ACHN (cell line): ENCODE measurements around the gene SSTR3.

Experiments used
- DNase-seq: peaks from one replicate; pipeline ENCODE4 v3.0.0-alpha.2; 2015
- in situ Hi-C: cut with HindIII; loops from 2 replicates; pipeline ENCODE4 v1.10.0; 2017; ENCODE audit warnings: low sequenced_read_pairs, low pct_ligation_motif_present, low pct_unique_long_range_greater_than_20kb

Gene SSTR3

GRCh38 chr22:37164505-37164887 lies 47.8 kb downstream of the SSTR3 start:
- DNase-seq = no peak
- in situ Hi-C loops = no loop called here

GRCh38 chr22:37163575-37164504 lies 48.4 kb downstream of the SSTR3 start:
- DNase-seq = no peak
- in situ Hi-C loops = no loop called here

- in situ Hi-C loops = no loop called here
Observed at GRCh38 chr22:37163096-37163489, 49.2 kb downstream of the SSTR3 start.

GRCh38 chr22:37162221-37163095 lies 49.8 kb downstream of the SSTR3 start:
- in situ Hi-C loops = no loop called here
- DNase-seq = no peak

More at GRCh38 chr22:37163096-37163489, 49.2 kb downstream of the SSTR3 start:
- no peak for DNase-seq

- in situ Hi-C loops = no loop called here
- DNase-seq = no peak
Observed at GRCh38 chr22:37161443-37161842, 50.8 kb downstream of the SSTR3 start.

- no peak for DNase-seq
- in situ Hi-C loops = no loop called here
Observed at GRCh38 chr22:37160027-37160426, 52.2 kb downstream of the SSTR3 start.

GRCh38 chr22:37158963-37159290 lies 53.4 kb downstream of the SSTR3 start:
- DNase-seq = no peak
- in situ Hi-C loops = no loop called here

- in situ Hi-C loops = no loop called here
- DNase-seq = no peak
Observed at GRCh38 chr22:37157516-37158285, 54.6 kb downstream of the SSTR3 start.

GRCh38 chr22:37156686-37157435 lies 55.4 kb downstream of the SSTR3 start:
- no peak for DNase-seq
- in situ Hi-C loops = no loop called here

- in situ Hi-C loops = no loop called here
- no peak for DNase-seq
Observed at GRCh38 chr22:37155971-37156370, 56.3 kb downstream of the SSTR3 start.

GRCh38 chr22:37154925-37155712 lies 57.2 kb downstream of the SSTR3 start:
- in situ Hi-C loops = no loop called here
- DNase-seq = no peak
